GM12878 (cell line): ENCODE measurements around the gene EPB41L2. TPM values are rescaled to one million over a fixed set of nuclear protein-coding genes. Genes with fewer than 3 reads are reported as not detected.

Experiments used
- ATAC-seq: fragments of 200-7000 bp; cut with Tn5 transposase; 3 replicates; pipeline ENCODE4 v1.9.1; 2020; ENCODE audit warnings: mild to moderate bottlenecking, moderate library complexity
- BruUV-seq: library from RNA; stranded (reverse); fragments of 400-500 nt; replicated peaks from 2 replicates; lab custom pipeline; 2021; lab: Mats Ljungman, UMichigan
- CTCF ChIA-PET: fragments of 300-600 bp; sonication (Branson Sonifier 250); formaldehyde crosslinking; extraction: SDS; loops from one replicate; lab custom pipeline; 2021; ENCODE audit warnings: inconsistent platforms; lab: Yijun Ruan, JAX
- POLR2A ChIA-PET: fragments of 350-600 bp; formaldehyde crosslinking; extraction: SDS; loops from one replicate; lab custom pipeline; 2021; ENCODE audit warnings: inconsistent platforms; lab: Charles Lee
- RAD21 ChIA-PET: fragments of 300-600 bp; sonication (Branson Sonifier 250); formaldehyde crosslinking; loops from one replicate; lab custom pipeline; 2023; ENCODE audit warnings: antibody characterized with exemption; ENCODE audit not compliant: unreplicated experiment; lab: Charles Lee
- SMC1A ChIA-PET: fragments of 300-600 bp; sonication (Branson Sonifier 250); formaldehyde crosslinking; loops from one replicate; lab custom pipeline; 2023; ENCODE audit not compliant: unreplicated experiment, uncharacterized antibody; lab: Charles Lee
- DNase-seq: peaks from one replicate; pipeline ENCODE4 v3.0.0-alpha.2; 2011; ENCODE audit warnings: low read depth, low spot score
- FAIRE-seq: peaks from 3 replicates; lab custom pipeline; 2011; peaks lifted over from hg19 to GRCh38; lab: Jason Lieb, UNC
- H2AFZ ChIP-seq: 2 replicates; pipeline ENCODE4 v1.6.0; 2011; ENCODE audit warnings: low read depth, low read length, control low read depth; ENCODE audit not compliant: control insufficient read depth
- H3K27ac ChIP-seq: 2 replicates; pipeline ENCODE4 v1.5.1; 2011; ENCODE audit warnings: control low read depth; ENCODE audit not compliant: control insufficient read depth, insufficient read depth
- H3K27me3 ChIP-seq, 2 experiments: replicated peaks in 1 of 2; 2 replicates each; pipeline versions ENCODE4 v1.6.0 to v1.6.1; 2011; ENCODE audit warnings: low read length in 1 of 2; ENCODE audit not compliant: control insufficient read depth in 2 of 2, insufficient read depth in 2 of 2
- H3K36me3 ChIP-seq, 2 experiments: 2 replicates each; pipeline ENCODE4 v1.5.1; 2011; ENCODE audit warnings: low read length in 1 of 2; ENCODE audit not compliant: control insufficient read depth in 2 of 2, insufficient read depth in 2 of 2
- H3K4me1 ChIP-seq: 2 replicates; pipeline ENCODE4 v1.6.1; 2011; ENCODE audit warnings: mild to moderate bottlenecking, low read length, moderate library complexity, mixed read lengths; ENCODE audit not compliant: control insufficient read depth, insufficient read depth
- H3K4me2 ChIP-seq: 2 replicates; pipeline ENCODE4 v1.6.0; 2011; ENCODE audit warnings: control low read depth; ENCODE audit not compliant: control insufficient read depth, insufficient read depth
- H3K4me3 ChIP-seq: fragments of 200-600 bp; sonication (generic); 2 replicates; pipeline ENCODE4 v1.5.1; 2016
- H3K79me2 ChIP-seq: 2 replicates; pipeline ENCODE4 v1.6.0; 2011; ENCODE audit warnings: low read length; ENCODE audit not compliant: control insufficient read depth, insufficient read depth
- H3K9ac ChIP-seq: 2 replicates; pipeline ENCODE4 v1.8.0; 2011; ENCODE audit warnings: low read length, control low read depth, mixed read lengths; ENCODE audit not compliant: control insufficient read depth, insufficient read depth
- H3K9me3 ChIP-seq: replicated peaks from 3 replicates; pipeline ENCODE4 v1.5.1; 2011; ENCODE audit warnings: mild to moderate bottlenecking, low read length; ENCODE audit not compliant: control insufficient read depth, insufficient read depth
- H4K20me1 ChIP-seq: 2 replicates; pipeline ENCODE4 v1.6.0; 2011; ENCODE audit not compliant: control insufficient read depth, insufficient read depth
- ATF2 ChIP-seq: IDR thresholded peaks from 2 replicates; pipeline ENCODE4 v1.6.1; 2012; ENCODE audit warnings: low read length, inconsistent platforms
- BACH1 ChIP-seq: fragments of 450-650 bp; IDR thresholded peaks from 2 replicates; pipeline ENCODE4 v1.6.1; 2017; ENCODE audit warnings: mild to moderate bottlenecking, borderline replicate concordance
- CBX5 ChIP-seq: sonication (generic); IDR thresholded peaks from 2 replicates; pipeline ENCODE4 v1.6.1; 2016; ENCODE audit warnings: low read depth, moderate library complexity, mild to moderate bottlenecking, inconsistent platforms
- CHD1 ChIP-seq: IDR thresholded peaks from 2 replicates; pipeline ENCODE4 v1.6.1; 2012; ENCODE audit warnings: low read depth, low read length, improper control_type of control experiment
- FOS ChIP-seq: IDR thresholded peaks from 3 replicates; pipeline ENCODE4 v1.6.1; 2011; ENCODE audit warnings: borderline replicate concordance; ENCODE audit not compliant: insufficient read length; ENCODE audit errors: extremely low read depth
- NFXL1 ChIP-seq: fragments of 450-650 bp; IDR thresholded peaks from 2 replicates; pipeline ENCODE4 v1.6.1; 2017; ENCODE audit warnings: antibody characterized with exemption, mild to moderate bottlenecking, borderline replicate concordance
- SREBF1 ChIP-seq: IDR thresholded peaks from 2 replicates; pipeline ENCODE4 v1.6.1; 2012; ENCODE audit warnings: mild to moderate bottlenecking, low read length
- ZBTB4 ChIP-seq: fragments of 450-650 bp; formaldehyde crosslinking; IDR thresholded peaks from 2 replicates; pipeline ENCODE4 v1.4.0; 2022; ENCODE audit warnings: mild to moderate bottlenecking, moderate library complexity
- WGBS: methylation state at CpG from one replicate; pipeline ENCODE4 v1.1.6; 2016; ENCODE audit warnings: low lambda C conversion rate; ENCODE audit not compliant: insufficient replicate concordance, insufficient coverage; ENCODE audit errors: missing lambda C conversion rate; 5-methylcytosine and 5-hydroxymethylcytosine counted together
- in situ Hi-C: fragments of 300-500 bp; cut with MboI; formaldehyde crosslinking; loops from 9 replicates; pipeline ENCODE4 v1.14.3; 2018; ENCODE audit warnings: mixed read lengths
- intact Hi-C: fragments of 100-400 bp; cut with micrococcal nuclease; formaldehyde crosslinking; loops from one replicate; pipeline ENCODE4 v1.14.2; 2022; ENCODE audit not compliant: unreplicated experiment
- polyA plus RNA-seq, 11 experiments: library from polyadenylated mRNA; depleted of rRNA in 4 of 11; unstranded in 6 of 11; stranded (reverse) in 5 of 11; fragments of >200 nt; fragmentation: Nextera tagmentation in 4 of 11; fragmentation: Illumina TruSeq in 1 of 11; extraction: Ambion mirVana in 4 of 11; extraction: Trizol in 1 of 11; gene quantifications; 1 replicate in 1 of 11; 2 replicates in 10 of 11; pipeline versions ENCODE4 v1.2.1 to v1.2.3, GENCODE V29; 2011 to 2016; ENCODE audit warnings: inconsistent platforms in 2 of 11, missing spikeins in 2 of 11, low read depth in 1 of 11
- total RNA-seq, 4 experiments: library from RNA; depleted of rRNA in 3 of 4; stranded (reverse); fragments of >200 nt in 3 of 4; fragmentation: Illumina TruSeq in 1 of 4; extraction: Trizol in 1 of 4; gene quantifications; 2 replicates each; pipeline versions ENCODE4 v1.2.1 to v1.2.3, GENCODE V29; 2013 to 2021
- TF ChIP-seq, protein P1 (sequence below): fragments of 450-650 bp; IDR thresholded peaks from 2 replicates; pipeline ENCODE4 v1.6.1; 2016; ENCODE audit warnings: mild to moderate bottlenecking
- TF ChIP-seq, protein P2 (sequence below): IDR thresholded peaks from 2 replicates; pipeline ENCODE4 v1.6.1; 2012; ENCODE audit warnings: improper control_type of control experiment, low read depth, low read length; ENCODE audit not compliant: insufficient replicate concordance

Gene EPB41L2
- total and polyA plus RNA-seq, 10 of the 15 experiments (the other 5 are each of a cell fraction or from before 2014, with no cell fraction given): 7.4 to 41.6 (median 19.0) TPM

GRCh38 chr6:131070061-131070460, 7.0 kb upstream of the EPB41L2 start:
- Histone ChIP-seq H3K9me3 (no peaks in the 10 kb centered on the region), H4K20me1 (no peaks in the 10 kb centered on the region), H3K27ac (no peak overlapping the region), H3K4me2 (no peak overlapping the region), H2AFZ (no peak overlapping the region), H3K79me2 (no peaks in the 10 kb centered on the region), H3K36me3 (no peaks in the 10 kb centered on the region), H3K4me3 (no peak overlapping the region), H3K4me1 (no peaks in the 10 kb centered on the region), H3K9ac (no peak overlapping the region), H3K27me3 (no peaks in the 10 kb centered on the region)
- in situ Hi-C loops (no loop called here), intact Hi-C loops (no loop called here)
- DNase-seq (no peak), FAIRE-seq (no peak), ATAC-seq (no peak)
- SMC1A ChIA-PET: interaction anchor here (1.2 kb wide), 1 partner anchor 38 kb away, joined by 5 read pairs; no protein-coding TSS in a partner anchor
- RAD21 ChIA-PET: no interaction called here
- no peak for TF ChIP-seq CBX5
- no peak for TF ChIP-seq CHD1
- TF ChIP-seq ZBTB4: no peak
- no peak for TF ChIP-seq ATF2
- no peak for TF ChIP-seq FOS
- no peak for TF ChIP-seq BACH1
- TF ChIP-seq, protein P1, sequence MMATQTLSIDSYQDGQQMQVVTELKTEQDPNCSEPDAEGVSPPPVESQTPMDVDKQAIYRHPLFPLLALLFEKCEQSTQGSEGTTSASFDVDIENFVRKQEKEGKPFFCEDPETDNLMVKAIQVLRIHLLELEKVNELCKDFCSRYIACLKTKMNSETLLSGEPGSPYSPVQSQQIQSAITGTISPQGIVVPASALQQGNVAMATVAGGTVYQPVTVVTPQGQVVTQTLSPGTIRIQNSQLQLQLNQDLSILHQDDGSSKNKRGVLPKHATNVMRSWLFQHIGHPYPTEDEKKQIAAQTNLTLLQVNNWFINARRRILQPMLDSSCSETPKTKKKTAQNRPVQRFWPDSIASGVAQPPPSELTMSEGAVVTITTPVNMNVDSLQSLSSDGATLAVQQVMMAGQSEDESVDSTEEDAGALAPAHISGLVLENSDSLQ: no peak
- TF ChIP-seq, protein P2, sequence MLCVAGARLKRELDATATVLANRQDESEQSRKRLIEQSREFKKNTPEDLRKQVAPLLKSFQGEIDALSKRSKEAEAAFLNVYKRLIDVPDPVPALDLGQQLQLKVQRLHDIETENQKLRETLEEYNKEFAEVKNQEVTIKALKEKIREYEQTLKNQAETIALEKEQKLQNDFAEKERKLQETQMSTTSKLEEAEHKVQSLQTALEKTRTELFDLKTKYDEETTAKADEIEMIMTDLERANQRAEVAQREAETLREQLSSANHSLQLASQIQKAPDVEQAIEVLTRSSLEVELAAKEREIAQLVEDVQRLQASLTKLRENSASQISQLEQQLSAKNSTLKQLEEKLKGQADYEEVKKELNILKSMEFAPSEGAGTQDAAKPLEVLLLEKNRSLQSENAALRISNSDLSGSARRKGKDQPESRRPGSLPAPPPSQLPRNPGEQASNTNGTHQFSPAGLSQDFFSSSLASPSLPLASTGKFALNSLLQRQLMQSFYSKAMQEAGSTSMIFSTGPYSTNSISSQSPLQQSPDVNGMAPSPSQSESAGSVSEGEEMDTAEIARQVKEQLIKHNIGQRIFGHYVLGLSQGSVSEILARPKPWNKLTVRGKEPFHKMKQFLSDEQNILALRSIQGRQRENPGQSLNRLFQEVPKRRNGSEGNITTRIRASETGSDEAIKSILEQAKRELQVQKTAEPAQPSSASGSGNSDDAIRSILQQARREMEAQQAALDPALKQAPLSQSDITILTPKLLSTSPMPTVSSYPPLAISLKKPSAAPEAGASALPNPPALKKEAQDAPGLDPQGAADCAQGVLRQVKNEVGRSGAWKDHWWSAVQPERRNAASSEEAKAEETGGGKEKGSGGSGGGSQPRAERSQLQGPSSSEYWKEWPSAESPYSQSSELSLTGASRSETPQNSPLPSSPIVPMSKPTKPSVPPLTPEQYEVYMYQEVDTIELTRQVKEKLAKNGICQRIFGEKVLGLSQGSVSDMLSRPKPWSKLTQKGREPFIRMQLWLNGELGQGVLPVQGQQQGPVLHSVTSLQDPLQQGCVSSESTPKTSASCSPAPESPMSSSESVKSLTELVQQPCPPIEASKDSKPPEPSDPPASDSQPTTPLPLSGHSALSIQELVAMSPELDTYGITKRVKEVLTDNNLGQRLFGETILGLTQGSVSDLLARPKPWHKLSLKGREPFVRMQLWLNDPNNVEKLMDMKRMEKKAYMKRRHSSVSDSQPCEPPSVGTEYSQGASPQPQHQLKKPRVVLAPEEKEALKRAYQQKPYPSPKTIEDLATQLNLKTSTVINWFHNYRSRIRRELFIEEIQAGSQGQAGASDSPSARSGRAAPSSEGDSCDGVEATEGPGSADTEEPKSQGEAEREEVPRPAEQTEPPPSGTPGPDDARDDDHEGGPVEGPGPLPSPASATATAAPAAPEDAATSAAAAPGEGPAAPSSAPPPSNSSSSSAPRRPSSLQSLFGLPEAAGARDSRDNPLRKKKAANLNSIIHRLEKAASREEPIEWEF: no peak
- TF ChIP-seq SREBF1: no peak
- no peak for TF ChIP-seq NFXL1
- POLR2A ChIA-PET: no interaction called here
- no TSS peak for BruUV-seq
- 79% methylated on average over 3 of the region's 3 CpGs for WGBS
- CTCF ChIA-PET: interaction anchor here (1.6 kb wide), 1 partner anchor 47 kb away, joined by 5 read pairs; no protein-coding TSS in a partner anchor
